Measurements from ENCODE around the gene STAB1. TPM values are rescaled to one million over a fixed set of nuclear protein-coding genes. Genes with fewer than 3 reads are reported as not detected.

Gene STAB1
- polyA plus RNA-seq, 1 donor (not counting 4 experiments of a cell fraction or from before 2014, with no cell fraction given): not detected

DNA sequence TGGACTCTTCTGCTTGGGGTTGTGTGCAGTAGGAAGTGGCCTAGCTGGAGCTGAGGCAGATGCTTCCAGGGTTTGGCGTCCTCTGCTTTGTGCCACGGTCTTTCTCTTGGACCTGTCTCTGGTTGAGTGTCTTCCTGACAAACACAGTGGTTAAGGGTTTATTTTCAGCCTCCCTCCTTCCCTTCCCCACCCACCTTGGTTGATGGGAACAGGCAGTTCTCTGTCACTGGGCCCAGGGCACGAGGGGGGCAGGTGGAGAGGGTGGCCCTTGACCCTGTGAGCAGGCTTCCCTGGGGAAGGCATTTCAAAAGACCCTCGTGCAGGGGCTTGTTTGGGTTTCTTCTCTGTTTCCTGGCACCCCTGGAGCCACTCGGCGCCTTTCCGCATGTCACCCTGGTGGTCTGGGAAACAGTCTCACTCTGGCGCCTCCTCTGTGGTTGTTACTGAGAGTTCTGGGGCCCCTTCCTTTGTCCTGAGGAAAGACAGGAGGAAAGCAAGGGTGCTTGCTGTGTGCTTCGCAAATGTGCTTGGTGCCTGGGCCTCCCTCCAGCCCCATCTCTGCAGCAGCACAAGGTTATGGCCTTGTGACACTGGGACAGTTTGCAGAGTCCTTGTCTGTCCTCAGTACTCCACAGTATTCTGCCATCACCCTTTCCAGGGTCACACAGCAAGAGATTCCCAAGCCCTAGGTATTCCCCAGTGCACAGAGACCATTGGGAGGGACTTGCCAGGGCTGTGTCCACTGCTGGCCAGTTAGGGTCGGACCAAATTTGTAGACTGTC is 10.3 kb upstream of the STAB1 start:
- H3K9ac ChIP-seq (ENCODE audit: control insufficient read depth, extremely low read depth, insufficient read depth, low read length): no peak overlapping the region
- peaks cover 12% of the 10 kb centered on the region for H3K4me1 ChIP-seq (ENCODE audit: control insufficient read depth, extremely low read depth, insufficient read depth, low read length)
- H3K27ac ChIP-seq (ENCODE audit: control insufficient read depth, insufficient read depth, low read length): no peak overlapping the region
- no peak overlapping the region for H3K4me3 ChIP-seq (ENCODE audit: control insufficient read depth in 2 of 3, extremely low read depth in 1 of 3, insufficient read depth in 2 of 3, low read depth in 1 of 3, low read length in 3 of 3)
- FAIRE-seq (no peak), DNase-seq (ENCODE audit: low read depth, low spot score) (no peak)
- no peaks in the 10 kb centered on the region for H4K20me1 ChIP-seq (ENCODE audit: control insufficient read depth, extremely low read depth, insufficient read depth, low read length)
- TF ChIP-seq EZH2 (IDR thresholded peaks at IDR 0.05; ENCODE audit: low read length): no peak
- TF ChIP-seq, protein P1, sequence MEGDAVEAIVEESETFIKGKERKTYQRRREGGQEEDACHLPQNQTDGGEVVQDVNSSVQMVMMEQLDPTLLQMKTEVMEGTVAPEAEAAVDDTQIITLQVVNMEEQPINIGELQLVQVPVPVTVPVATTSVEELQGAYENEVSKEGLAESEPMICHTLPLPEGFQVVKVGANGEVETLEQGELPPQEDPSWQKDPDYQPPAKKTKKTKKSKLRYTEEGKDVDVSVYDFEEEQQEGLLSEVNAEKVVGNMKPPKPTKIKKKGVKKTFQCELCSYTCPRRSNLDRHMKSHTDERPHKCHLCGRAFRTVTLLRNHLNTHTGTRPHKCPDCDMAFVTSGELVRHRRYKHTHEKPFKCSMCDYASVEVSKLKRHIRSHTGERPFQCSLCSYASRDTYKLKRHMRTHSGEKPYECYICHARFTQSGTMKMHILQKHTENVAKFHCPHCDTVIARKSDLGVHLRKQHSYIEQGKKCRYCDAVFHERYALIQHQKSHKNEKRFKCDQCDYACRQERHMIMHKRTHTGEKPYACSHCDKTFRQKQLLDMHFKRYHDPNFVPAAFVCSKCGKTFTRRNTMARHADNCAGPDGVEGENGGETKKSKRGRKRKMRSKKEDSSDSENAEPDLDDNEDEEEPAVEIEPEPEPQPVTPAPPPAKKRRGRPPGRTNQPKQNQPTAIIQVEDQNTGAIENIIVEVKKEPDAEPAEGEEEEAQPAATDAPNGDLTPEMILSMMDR (optimal IDR thresholded peaks at IDR 0.05 in 1 of 3, IDR thresholded peaks at IDR 0.05 in 1 of 3, conservative IDR thresholded peaks at IDR 0.05 in 1 of 3; ENCODE audit: extremely low read depth in 1 of 3, insufficient read depth in 2 of 3, low read length in 3 of 3): no peak
- peaks cover 42 to 46% of the 10 kb centered on the region in 2 experiments for H3K36me3 ChIP-seq (ENCODE audit: control insufficient read depth in 2 of 2, extremely low read depth in 1 of 2, insufficient read depth in 2 of 2, low read length in 2 of 2)
- no peaks in the 10 kb centered on the region for H3K27me3 ChIP-seq (ENCODE audit: control insufficient read depth, extremely low read depth, insufficient read depth, low read length)
- H3K9me1 ChIP-seq (ENCODE audit: control insufficient read depth, extremely low read depth, insufficient read depth, low read length): no peaks in the 10 kb centered on the region
- no peak overlapping the region for H2AFZ ChIP-seq (ENCODE audit: control insufficient read depth, low read length)
- H3K4me2 ChIP-seq (ENCODE audit: control insufficient read depth, extremely low read depth, insufficient read depth, low read depth, low read length): no peak overlapping the region
- H3K9me3 ChIP-seq (ENCODE audit: control insufficient read depth, low read depth, low read length): no peaks in the 10 kb centered on the region
- dilution Hi-C loops (cut with MboI; ENCODE audit: extremely low pct_ligation_motif_present, low sequenced_read_pairs): no loop called here
- H3K79me2 ChIP-seq (ENCODE audit: control insufficient read depth, insufficient read depth, low read length): peaks cover 3% of the 10 kb centered on the region

DNA sequence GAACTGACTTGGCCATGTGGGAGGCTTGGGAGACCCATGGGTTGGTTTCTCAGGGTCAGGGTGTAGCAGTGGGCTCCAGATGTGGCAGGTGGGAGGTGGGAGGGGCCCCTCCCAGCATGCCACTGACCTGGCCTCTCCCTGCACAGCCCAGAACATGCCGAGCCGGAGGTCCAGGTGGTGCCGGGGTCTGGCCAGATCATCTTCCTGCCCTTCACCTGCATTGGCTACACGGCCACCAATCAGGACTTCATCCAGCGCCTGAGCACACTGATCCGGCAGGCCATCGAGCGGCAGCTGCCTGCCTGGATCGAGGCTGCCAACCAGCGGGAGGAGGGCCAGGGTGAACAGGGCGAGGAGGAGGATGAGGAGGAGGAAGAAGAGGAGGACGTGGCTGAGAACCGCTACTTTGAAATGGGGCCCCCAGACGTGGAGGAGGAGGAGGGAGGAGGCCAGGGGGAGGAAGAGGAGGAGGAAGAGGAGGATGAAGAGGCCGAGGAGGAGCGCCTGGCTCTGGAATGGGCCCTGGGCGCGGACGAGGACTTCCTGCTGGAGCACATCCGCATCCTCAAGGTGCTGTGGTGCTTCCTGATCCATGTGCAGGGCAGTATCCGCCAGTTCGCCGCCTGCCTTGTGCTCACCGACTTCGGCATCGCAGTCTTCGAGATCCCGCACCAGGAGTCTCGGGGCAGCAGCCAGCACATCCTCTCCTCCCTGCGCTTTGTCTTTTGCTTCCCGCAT is 7.9 kb upstream of the STAB1 start:
- no peak for TF ChIP-seq EZH2 (IDR thresholded peaks at IDR 0.05; ENCODE audit: low read length)
- TF ChIP-seq, protein P1 (optimal IDR thresholded peaks at IDR 0.05 in 1 of 3, IDR thresholded peaks at IDR 0.05 in 1 of 3, conservative IDR thresholded peaks at IDR 0.05 in 1 of 3; ENCODE audit: extremely low read depth in 1 of 3, insufficient read depth in 2 of 3, low read length in 3 of 3): no peak
- no peaks in the 10 kb centered on the region for H3K27me3 ChIP-seq (ENCODE audit: control insufficient read depth, extremely low read depth, insufficient read depth, low read length)
- no peak overlapping the region for H3K27ac ChIP-seq (ENCODE audit: control insufficient read depth, insufficient read depth, low read length)
- H3K79me2 ChIP-seq (ENCODE audit: control insufficient read depth, insufficient read depth, low read length): peaks cover 3% of the 10 kb centered on the region
- peaks cover 30 to 51% of the 10 kb centered on the region in 2 experiments for H3K36me3 ChIP-seq (ENCODE audit: control insufficient read depth in 2 of 2, extremely low read depth in 1 of 2, insufficient read depth in 2 of 2, low read length in 2 of 2)
- dilution Hi-C loops (cut with MboI; ENCODE audit: extremely low pct_ligation_motif_present, low sequenced_read_pairs): no loop called here
- no peak overlapping the region for H3K4me2 ChIP-seq (ENCODE audit: control insufficient read depth, extremely low read depth, insufficient read depth, low read depth, low read length)
- no peak overlapping the region for H2AFZ ChIP-seq (ENCODE audit: control insufficient read depth, low read length)
- DNase-seq (ENCODE audit: low read depth, low spot score): no peak
- H3K9me1 ChIP-seq (ENCODE audit: control insufficient read depth, extremely low read depth, insufficient read depth, low read length): no peaks in the 10 kb centered on the region
- no peak for FAIRE-seq
- no peaks in the 10 kb centered on the region for H3K9me3 ChIP-seq (ENCODE audit: control insufficient read depth, low read depth, low read length)
- H3K4me3 ChIP-seq (ENCODE audit: control insufficient read depth in 2 of 3, extremely low read depth in 1 of 3, insufficient read depth in 2 of 3, low read depth in 1 of 3, low read length in 3 of 3): no peak overlapping the region
- H3K9ac ChIP-seq (ENCODE audit: control insufficient read depth, extremely low read depth, insufficient read depth, low read length): no peak overlapping the region
- no peaks in the 10 kb centered on the region for H4K20me1 ChIP-seq (ENCODE audit: control insufficient read depth, extremely low read depth, insufficient read depth, low read length)
- peaks cover 12% of the 10 kb centered on the region for H3K4me1 ChIP-seq (ENCODE audit: control insufficient read depth, extremely low read depth, insufficient read depth, low read length)
